GM19452 (cell line): ENCODE measurements around the gene REPS1.

Experiments used
- ATAC-seq: cut with Tn5 transposase; IDR thresholded peaks from one replicate; pipeline ENCODE4 v1.9.1; 2021; ENCODE audit not compliant: unreplicated experiment

The REPS1 gene

DNA sequence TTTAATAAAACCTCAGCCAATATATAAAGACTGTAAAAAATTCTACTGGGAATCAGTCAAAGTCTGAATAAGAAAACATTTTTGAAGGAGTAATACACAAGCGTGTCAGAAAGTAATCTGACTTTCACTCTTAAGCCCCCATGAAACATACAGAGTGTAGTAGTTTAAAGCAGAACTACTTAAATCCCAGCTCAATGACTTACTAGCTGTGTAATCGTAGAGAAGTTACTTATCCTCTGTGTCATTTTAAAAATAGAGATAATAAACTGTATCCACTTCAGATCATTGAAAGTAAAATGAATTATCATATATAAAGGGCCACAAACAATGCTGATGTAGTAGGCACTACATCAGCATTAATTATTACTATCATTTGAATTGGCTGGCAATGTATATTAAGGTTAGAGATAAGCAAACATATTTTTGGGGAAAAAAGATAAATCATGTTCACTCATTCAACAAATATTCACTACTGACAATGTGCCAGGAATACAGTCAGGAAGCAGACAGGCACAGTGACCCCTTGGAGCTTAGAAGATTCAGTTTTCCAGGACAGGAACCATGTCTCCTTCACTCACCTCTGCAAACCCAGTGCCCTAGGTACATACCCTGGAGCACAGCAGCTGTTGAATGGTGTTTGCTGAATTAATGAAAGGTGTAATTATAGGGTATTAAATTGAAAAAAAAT lies 14.4 kb downstream of the REPS1 start:
- no peak for ATAC-seq

GRCh38 chr6:138972226-138972665 lies 15.8 kb downstream of the REPS1 start:
- ATAC-seq, result no peak

- ATAC-seq, result no peak
These were observed 16.5 kb downstream of the REPS1 start for GRCh38 chr6:138971601-138972000.

GRCh38 chr6:138970856-138971425 lies 17.1 kb downstream of the REPS1 start:
- ATAC-seq, result peak; percentile 68

DNA sequence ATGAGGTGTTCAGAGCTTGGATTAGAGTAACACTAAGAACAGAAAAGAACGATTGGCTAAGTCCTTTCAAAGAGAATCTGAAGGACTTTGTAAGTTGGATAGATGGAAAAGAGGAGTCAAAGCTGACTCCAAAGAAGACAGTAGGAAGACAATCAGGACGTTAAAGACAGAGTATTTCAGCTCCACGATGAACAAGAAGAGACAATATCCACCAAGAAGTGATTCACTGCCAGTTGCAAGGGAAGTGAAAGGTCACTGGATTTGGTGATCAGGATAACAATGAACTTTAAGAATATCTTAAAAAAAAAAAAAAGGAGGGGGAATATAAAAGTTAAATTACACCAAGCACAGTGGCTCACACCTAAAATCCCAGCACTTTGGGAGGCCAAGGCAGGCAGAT lies 17.9 kb downstream of the REPS1 start:
- no peak for ATAC-seq

DNA sequence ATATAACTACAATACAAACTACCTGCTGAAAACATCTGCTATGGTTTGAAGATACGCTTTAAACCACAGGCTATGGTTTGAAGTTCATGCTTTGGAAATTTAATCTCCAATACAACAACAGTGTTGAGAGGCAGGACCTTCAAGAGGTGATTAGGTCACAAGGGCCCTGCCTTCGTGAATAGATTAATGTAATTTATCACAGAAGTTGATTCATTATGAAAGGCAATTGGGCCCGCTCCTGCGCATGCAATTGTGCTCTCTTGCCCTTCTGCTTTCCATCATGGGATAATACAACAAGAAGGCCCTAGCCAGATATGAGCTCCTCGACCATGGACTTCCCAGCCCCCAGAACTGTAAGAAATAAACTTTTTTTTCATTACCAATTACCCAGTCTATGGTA lies 21.2 kb downstream of the REPS1 start:
- ATAC-seq, result no peak

- no peak for ATAC-seq
These were observed 22.1 kb downstream of the REPS1 start for GRCh38 chr6:138965971-138966370.

DNA sequence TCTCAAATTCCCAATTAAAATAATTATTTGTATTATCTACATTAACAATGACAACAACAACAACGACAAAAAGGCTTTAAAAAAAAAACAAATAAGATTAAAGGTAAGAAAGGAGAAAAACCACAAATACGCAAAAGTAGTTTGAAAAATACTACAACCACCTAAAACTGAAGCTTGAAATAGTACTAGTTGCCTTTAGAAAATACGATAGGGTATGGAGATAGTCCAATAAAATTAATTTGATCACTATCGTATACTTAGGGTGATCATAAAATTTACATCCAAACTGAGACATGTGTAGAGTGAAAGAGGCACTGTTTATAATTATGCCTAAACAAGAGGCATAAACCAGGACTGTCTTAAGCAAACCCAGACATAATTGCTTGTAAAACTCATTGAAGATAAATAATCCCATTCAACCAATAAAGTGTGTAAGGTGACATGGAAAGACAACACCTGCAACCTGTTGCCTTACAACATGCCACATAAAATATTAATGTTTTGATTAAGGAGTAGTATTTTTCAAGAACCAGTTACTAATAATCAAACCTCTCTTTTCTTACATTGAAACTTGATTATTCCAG lies 22.7 kb downstream of the REPS1 start:
- ATAC-seq, result no peak

GRCh38 chr6:138964012-138964411 lies 24.0 kb downstream of the REPS1 start:
- no peak for ATAC-seq

DNA sequence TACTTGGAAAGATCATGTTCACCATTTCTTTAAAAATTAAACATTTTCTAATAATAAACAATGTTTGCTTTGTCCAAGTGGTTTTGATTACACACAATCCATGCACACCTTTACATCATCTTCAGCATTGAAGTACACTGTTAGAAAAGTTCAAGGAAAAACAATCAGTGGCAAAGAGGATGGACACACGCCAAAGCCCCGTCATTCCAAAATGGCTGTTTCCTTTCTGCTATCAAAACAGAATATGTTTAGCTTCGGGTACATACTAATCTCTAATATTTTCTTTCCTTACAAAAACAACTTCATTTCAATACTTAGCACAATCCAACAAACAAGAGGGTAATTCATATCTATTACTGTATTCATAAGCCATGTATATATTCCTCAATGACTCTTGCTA lies 24.5 kb downstream of the REPS1 start:
- no peak for ATAC-seq

DNA sequence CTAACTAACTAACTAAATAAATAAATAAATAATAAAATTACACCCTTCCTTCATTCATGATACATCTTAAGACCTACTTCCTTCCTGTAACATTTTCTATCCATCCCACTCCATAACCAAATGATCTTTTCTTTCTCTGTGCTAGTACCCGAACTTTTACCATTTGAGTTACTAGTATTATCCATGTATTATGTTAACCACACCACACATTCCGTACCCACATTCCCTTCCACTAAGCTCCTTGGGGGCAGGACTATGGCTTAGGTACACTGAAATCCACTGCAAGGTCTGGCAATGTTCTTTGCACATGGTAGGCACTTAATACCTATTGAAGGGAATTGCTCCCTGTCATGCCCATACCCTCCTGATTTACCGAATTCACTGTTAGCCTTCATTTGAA lies 24.9 kb downstream of the REPS1 start:
- no peak for ATAC-seq

DNA sequence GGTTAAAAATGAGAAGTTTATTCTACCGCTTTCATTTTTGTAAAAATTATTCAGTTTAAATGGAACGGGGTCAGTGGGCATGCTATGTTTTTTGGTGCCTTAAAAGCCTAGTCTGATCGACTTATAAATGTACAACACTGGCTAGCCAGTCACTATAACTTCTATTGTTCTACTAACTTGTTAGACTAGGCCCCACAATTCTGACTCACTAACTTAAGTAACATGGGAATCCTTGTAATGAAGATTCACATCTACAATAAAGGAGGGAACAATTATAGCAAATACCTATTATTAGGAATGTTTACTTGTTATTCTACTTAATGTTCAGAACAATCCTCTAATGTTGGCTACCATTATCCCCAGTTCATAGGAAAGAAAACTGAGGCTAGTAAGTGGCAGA lies 28.5 kb downstream of the REPS1 start:
- no peak for ATAC-seq

- no peak for ATAC-seq
These were observed 29.5 kb downstream of the REPS1 start for GRCh38 chr6:138958595-138958994.

DNA sequence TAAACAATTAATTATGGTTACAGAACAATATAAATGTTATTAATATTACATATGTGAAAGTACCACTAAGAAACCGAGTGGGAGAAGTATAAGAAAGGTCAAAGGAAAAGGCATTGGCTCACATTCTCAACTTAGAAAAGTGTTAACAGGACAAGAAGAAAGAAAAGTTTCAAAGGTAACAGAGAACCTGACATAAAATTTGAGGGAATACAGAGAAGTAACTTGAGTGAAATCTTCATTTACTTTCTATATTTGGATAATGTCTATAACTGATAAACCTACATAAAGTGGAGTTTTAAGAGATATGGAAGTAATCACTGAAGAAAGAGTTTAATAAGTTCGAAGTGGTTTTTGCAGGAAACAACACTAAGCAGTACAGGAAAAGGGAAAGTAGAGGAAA lies 30.1 kb downstream of the REPS1 start:
- ATAC-seq, result no peak

GRCh38 chr6:138957484-138957883 lies 30.6 kb downstream of the REPS1 start:
- no peak for ATAC-seq

GRCh38 chr6:138956244-138956924 lies 31.7 kb downstream of the REPS1 start:
- ATAC-seq, result no peak

DNA sequence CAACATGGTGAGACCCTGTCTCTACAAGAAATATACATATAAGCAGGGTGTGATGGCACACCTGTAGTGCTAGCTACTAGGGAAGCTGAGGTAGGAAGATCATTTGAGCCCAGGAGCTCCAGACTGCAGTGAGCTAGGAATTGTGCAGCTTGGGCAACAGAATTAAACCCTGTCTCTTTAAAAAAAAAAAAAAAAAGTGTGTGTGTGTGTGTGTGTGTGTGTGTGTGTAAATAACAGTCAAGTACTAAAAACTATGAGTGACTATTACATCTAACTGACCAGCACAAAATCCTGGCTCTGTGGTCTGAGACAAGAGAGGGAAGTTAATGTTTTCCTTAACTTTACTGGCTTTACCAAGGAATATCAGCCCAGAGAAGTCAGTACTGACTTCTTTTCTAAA lies 32.8 kb downstream of the REPS1 start:
- ATAC-seq, result no peak

DNA sequence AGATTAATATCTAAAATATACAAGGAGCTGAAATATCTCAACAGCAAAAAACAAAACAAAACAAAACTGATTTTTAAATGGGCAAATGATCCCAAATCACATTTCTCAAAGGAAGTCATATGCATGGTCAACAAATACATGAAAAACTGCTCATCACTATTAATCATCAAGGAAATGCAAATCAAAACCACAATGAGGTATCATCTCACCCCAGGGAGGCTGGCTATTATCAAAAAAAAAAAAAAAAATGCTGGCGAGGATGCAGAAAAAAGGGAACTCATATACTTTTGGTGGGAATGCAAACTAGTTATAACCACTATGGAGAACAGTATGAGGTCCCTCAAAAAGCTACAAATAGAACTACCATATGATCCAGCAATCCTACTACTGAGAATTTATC lies 34.6 kb downstream of the REPS1 start:
- ATAC-seq, result peak; percentile 66

GRCh38 chr6:138948546-138949179 lies 39.4 kb downstream of the REPS1 start:
- ATAC-seq, result no peak

DNA sequence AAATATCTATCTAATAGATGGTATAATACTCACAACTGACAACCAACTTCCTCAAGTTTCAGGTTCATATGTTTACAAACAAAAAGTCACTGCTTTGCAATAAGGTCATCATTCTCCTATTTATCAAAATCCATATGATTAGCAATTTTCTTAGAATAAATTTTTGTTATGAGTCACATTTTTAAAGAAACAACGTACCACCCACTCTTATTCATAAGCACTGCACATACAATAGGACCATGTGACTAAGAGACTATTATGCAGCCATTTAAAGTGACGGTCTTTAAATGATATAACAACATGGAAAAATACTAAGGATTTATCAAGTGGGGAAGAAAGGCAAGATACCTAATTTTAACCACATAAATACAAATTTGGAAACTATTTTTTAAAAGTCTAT lies 40.0 kb downstream of the REPS1 start:
- ATAC-seq, result no peak

DNA sequence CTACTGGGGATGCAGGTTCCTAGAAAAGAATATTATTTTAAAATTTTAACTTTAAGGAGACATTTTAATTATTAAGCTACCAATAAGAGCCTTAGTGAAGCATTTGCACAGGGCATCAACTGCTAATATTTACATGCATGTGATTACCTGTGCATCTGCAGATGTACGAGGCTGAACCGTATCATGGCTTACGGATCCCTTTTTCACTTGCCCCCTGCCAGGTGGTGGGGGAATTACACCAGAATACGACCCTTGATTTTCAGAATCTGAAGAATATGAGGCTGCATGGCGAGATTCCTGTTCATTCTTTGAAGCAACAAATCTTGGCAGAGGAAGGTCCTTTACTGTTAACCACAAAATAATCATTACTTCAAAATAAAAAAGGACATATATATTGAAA lies 42.7 kb downstream of the REPS1 start:
- ATAC-seq, result no peak

- no peak for ATAC-seq
These were observed 43.6 kb downstream of the REPS1 start for GRCh38 chr6:138944412-138944811.
